Embryonic facial prominence (tissue), 1 donor: ENCODE results near the gene MAPRE3.
"Not testable (repeated sequence)": the region's sequence is repeated elsewhere in the genome, so short reads cannot be mapped to it uniquely, and the experiment has no call there.

Source experiments
- DNase-seq: peaks from one replicate; pipeline ENCODE4 v3.0.0-alpha.2; 2016; ENCODE audit errors: extremely low spot score

MAPRE3 gene

GRCh38 chr2:26970244-26970927, at the start of gene MAPRE3:
Gene MAPRE3, plus strand, starts transcription at chr2:26970637. Its CDS starts 51,582 bp downstream, at chr2:27022219.
- peak; percentile 65 for DNase-seq

DNA sequence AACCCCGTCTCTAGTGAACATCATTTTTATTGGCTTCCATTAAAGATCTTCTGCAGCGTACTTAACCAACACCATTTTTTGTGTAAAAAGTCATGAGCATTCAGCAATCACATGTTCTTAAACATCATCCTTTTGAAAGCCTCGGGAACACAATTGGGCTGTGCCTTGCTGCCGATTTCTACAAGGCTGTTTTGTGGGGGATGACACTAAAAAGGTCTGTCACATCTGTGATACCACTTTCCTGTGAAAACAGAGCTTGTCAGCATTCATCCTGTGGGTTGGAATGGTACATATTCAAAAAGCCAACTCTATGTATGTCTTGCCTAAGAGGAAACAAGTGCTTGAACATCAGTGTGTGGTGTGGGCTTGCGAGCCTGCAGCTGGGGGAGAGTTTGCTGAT, 49.1 kb upstream of the MAPRE3 start:
- no peak for DNase-seq

DNA sequence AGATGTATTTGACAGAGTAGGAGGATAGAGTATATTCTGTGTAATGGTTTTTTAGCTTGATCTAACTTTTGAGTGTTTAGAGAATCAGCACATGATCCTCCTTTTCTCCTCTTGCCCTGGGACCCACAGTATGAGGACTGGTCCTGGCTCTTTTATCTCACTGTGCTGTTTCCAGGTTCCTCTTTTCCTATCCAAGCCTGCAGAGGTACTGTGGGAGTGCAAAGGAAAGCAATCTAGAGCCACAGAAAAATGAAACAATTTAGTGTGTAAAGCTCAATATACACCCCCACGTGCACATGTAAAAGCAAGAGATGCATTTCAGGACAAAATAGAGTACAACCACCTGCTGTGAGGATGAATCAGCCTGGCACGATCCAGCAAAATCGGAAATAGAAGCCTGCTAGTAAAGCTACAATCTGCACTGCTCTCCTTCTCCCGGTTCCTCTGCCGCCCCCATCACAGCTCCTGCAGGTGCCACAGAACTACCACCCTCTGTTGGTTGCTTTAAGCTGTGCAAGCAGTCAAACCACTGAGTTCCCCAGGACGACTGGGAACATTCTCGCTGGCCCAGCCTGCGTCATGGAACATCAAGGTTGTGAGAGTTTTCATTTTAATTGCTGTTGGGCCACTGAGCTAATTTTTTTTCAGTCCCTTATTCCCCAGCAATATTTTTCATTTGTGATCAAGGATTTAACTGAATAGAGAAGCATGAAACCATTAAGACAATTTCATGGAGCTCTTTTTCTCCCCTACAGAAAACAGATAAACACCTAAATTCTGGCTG, 47.8 kb upstream of the MAPRE3 start:
- no peak for DNase-seq

- not testable (repeated sequence) for DNase-seq
Observed at GRCh38 chr2:26923189-26923466, 47.3 kb upstream of the MAPRE3 start.

- DNase-seq = no peak
Observed at GRCh38 chr2:26924731-26925099, 45.7 kb upstream of the MAPRE3 start.

GRCh38 chr2:26925100-26925791, 45.2 kb upstream of the MAPRE3 start:
- DNase-seq = no peak

GRCh38 chr2:26927221-26927620, 43.2 kb upstream of the MAPRE3 start:
- DNase-seq = no peak

DNA sequence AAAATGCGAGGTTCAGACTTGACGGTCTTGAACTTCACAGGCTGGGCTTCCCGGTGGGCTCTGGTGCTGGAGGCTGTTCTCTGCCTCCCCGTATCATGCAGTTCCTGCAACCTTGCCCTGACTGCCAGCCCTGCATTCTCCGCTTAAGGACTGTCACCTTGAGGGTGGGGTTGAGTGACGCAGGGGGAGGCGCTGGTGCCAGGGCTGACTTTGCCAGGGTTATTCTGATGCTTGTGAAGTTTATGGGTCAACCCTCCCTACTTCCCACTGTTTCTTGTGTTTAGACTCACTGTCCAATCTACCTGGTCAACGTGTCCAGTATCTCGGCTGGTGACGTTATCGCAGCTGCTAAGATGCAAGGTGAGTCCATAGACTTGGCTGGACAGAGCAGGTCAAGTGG, 37.5 kb upstream of the MAPRE3 start:
- DNase-seq = no peak

DNA sequence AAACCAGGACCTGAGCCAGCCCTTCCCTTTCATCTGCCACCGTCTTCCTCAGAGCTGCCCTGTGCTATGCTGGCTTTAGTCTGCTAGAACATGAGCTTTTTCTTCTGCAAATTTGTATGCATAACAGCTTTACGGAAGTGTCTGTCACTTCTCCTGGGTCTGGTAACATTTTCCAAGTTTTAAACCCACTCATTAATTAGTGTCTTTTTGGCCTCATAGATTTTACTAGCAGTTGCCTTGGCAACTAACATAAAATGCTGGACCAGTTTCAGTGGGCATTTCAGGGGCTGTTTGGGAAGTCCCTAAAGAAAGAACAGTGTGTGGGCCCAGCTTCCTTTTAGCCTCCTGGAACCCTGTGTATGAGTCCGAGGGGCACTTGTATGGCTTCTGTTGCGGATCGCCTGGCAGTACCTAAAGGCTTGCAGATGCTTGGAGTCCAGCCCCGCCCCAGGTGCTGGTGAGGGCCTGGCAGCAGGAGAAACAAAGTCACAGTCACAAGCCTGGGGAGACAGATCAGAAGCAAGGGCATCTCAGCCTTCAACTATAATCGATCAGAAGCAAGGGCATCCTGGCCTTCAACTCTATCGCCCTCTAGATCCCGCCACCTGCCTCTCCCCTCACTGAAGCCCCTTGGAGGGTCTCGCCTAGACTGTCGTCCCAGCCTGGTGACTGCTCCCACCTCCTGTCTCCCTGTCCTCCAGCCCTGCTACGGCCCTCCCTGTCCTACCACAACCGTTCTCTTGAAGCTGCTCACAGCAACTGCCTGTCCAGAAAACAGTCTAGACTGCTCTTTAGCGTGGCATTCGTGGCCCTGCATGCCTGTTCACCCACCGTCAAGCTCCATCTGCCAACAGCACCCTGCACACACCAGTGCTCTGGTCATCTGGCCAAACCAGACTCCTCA, 36.8 kb upstream of the MAPRE3 start:
- no peak for DNase-seq

DNA sequence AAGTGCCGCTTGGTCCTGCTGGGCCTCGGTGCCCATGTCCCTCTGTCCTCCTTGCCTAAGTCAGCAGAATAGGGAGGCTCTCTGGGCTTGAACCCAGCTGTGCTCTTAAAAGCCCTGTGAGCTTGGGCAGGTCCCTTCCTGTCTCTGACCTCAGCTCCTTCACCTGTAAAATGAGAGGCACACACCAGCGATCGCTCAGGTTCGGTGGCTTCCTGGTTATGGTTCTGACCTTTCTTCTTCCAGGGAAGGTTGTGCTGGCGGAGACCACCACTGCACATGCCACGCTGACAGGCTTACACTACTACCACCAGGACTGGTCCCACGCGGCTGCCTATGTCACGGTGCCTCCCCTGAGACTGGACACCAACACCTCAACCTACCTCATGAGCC, 36.1 kb upstream of the MAPRE3 start:
- no peak for DNase-seq

- DNase-seq = no peak
Observed at GRCh38 chr2:26934985-26935384, 35.5 kb upstream of the MAPRE3 start.

GRCh38 chr2:26936855-26937254, 33.6 kb upstream of the MAPRE3 start:
- no peak for DNase-seq

GRCh38 chr2:26938399-26939118, 31.9 kb upstream of the MAPRE3 start:
- no peak for DNase-seq

DNA sequence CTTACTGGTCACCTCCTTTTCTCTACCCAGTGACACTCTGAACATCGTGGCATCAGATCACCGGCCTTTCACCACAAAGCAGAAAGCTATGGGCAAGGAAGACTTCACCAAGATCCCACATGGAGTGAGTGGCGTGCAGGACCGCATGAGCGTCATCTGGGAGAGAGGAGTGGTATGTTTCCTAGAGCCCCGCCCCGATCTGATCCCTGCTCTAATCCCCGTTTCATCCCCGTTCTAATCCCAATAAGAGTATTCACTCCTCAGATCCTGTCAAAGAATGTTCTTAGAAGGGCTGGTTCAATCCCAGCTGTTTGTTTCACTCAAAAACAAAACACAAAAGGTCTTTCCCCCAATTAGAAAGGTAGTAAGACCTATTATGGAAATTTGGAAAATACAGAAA, 30.4 kb upstream of the MAPRE3 start:
- no peak for DNase-seq

DNA sequence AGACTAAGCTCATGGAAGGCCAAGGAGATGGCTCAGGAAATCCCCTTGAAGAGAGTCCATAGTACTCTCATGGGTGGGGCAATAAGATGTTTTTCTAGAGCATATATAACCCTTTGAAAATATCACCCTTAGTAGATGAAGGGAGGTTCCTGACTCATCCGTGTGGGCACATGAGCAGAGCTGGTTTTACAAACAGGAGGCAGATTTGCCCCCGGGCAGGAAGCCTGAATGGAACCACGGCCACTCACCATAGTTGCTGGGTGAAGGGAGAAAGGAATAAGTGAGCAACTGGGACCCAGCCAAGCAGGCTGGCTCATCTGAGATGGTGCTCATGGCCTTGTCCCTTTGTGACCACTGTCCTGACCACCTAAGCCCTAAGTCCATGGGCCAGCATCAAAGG, 29.0 kb upstream of the MAPRE3 start:
- DNase-seq = no peak

DNA sequence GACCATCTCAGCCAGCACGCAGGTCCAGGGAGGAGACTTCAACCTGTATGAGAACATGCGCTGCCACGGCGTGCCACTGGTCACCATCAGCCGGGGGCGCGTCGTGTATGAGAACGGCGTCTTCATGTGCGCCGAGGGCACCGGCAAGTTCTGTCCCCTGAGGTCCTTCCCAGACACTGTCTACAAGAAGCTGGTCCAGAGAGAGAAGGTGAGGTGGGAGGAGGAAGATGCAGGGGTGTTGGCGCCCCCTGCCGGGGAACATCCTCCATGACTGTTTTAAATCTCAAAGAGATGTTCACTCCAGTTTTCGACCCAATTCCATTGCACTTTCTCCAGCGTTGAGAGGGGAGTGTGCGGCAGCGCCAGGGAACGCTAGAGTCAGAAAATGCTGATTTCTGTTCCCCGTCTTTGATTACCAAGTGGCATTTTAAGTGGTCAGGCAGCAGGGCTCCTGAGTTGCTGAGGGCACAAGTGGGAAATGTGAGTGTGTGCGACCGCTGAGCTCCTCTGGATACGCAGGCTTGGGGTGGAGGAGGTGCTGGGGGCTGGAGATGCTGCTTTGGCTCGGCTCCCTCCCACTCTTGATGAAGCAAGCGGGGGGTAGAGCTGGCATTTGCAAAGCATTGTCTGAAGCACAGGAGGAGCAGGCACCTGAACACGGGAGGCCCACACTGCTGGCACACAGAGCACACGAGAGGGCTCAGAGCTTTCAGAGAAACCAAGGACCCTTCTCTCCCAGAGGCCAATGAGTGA, 27.7 kb upstream of the MAPRE3 start:
- DNase-seq = peak; percentile 22

- DNase-seq = no peak
Observed at GRCh38 chr2:26945991-26946750, 24.3 kb upstream of the MAPRE3 start.

- DNase-seq = no peak
Observed at GRCh38 chr2:26946841-26947784, 23.3 kb upstream of the MAPRE3 start.

DNA sequence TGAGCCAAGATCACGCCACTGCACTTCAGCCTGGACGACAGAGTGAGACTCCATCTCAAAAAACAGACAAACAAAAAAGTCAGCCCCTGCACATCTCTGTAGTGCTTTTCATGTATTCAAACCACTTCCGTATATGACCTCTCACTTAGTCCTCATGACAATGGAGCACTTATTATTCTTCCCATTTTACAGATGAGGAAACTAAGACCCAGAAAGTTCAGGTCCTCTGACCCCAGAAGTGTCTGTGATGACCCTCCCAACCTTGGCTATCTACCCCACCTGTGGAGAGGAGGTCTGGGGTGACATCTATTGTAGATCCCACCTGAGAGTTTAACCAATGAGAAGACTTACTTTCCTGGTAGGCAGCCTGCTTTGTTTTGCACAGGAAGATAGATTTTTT, 21.6 kb upstream of the MAPRE3 start:
- DNase-seq = no peak
